Stimulated activated naive CD8-positive, alpha-beta T cell treated with anti-CD3 and anti-CD28 coated beads, Interleukin-15, Interleukin-2, amounts not matched to agents 100 U/mL and 50 U/mL, for 24 hours (primary cell): ENCODE measurements around the gene MSN.
A peak's percentile ranks its signal among the peaks of the same experiment; 100 is the strongest.

ENCODE experiments used
- ATAC-seq: fragments of 150-1000 bp; cut with Tn5 transposase; one replicate; pipeline ENCODE4 v1.10.0; 2021
- DNase-seq: peaks from one replicate; pipeline ENCODE4 v3.0.0; 2021

The MSN gene

GRCh38 chrX:65673857-65674203, 6.4 kb downstream of the MSN start:
- no peak for DNase-seq
- ATAC-seq = peak; percentile 60

GRCh38 chrX:65674204-65674893, 6.9 kb downstream of the MSN start:
- ATAC-seq = peak; percentile 57

GRCh38 chrX:65677954-65678469, 10.6 kb downstream of the MSN start:
- no peak for ATAC-seq
- DNase-seq = no peak

More at GRCh38 chrX:65674204-65674893, 6.9 kb downstream of the MSN start:
- DNase-seq = no peak

- DNase-seq (no peak), ATAC-seq (no peak)
These were observed 11.7 kb downstream of the MSN start for GRCh38 chrX:65679071-65679540.

GRCh38 chrX:65681810-65682209, 14.4 kb downstream of the MSN start:
- DNase-seq (no peak), ATAC-seq (no peak)

GRCh38 chrX:65685112-65685511, 17.7 kb downstream of the MSN start:
- no peak for DNase-seq

GRCh38 chrX:65686236-65686635, 18.8 kb downstream of the MSN start:
- DNase-seq (no peak), ATAC-seq (no peak)

More at GRCh38 chrX:65685112-65685511, 17.7 kb downstream of the MSN start:
- no peak for ATAC-seq

- no peak for DNase-seq
- peak; percentile 45 for ATAC-seq
These were observed 19.9 kb downstream of the MSN start for GRCh38 chrX:65687367-65687766.

- DNase-seq = no peak
These were observed 21.0 kb downstream of the MSN start for GRCh38 chrX:65688403-65688871.

GRCh38 chrX:65689377-65689776, 21.9 kb downstream of the MSN start:
- DNase-seq (no peak), ATAC-seq (no peak)

More at GRCh38 chrX:65688403-65688871, 21.0 kb downstream of the MSN start:
- ATAC-seq = peak; percentile 48

GRCh38 chrX:65690057-65690855, 22.8 kb downstream of the MSN start:
- DNase-seq (no peak), ATAC-seq (peak; percentile 5)

- DNase-seq = no peak
- no peak for ATAC-seq
These were observed 28.5 kb downstream of the MSN start for GRCh38 chrX:65695849-65696449.

GRCh38 chrX:65696613-65697012, 29.2 kb downstream of the MSN start:
- no peak for ATAC-seq
- no peak for DNase-seq

GRCh38 chrX:65697211-65697641, 29.8 kb downstream of the MSN start:
- no peak for ATAC-seq
- no peak for DNase-seq

- ATAC-seq (peak; percentile 85), DNase-seq (peak; percentile 71)
These were observed 30.7 kb downstream of the MSN start for GRCh38 chrX:65697915-65698796.

GRCh38 chrX:65702956-65703355, 35.5 kb downstream of the MSN start:
- DNase-seq = no peak
- no peak for ATAC-seq

- ATAC-seq (no peak), DNase-seq (no peak)
These were observed 38.0 kb downstream of the MSN start for GRCh38 chrX:65705439-65705838.

- ATAC-seq (peak; percentile 92), DNase-seq (peak; percentile 65)
These were observed 38.8 kb downstream of the MSN start for GRCh38 chrX:65706041-65706828.

- DNase-seq = no peak
- ATAC-seq = no peak
These were observed 39.7 kb downstream of the MSN start for GRCh38 chrX:65707151-65707550.

- DNase-seq (no peak), ATAC-seq (no peak)
These were observed 44.8 kb downstream of the MSN start for GRCh38 chrX:65712005-65712806.
